CD4-positive, alpha-beta T cell (primary cell): Measurements from ENCODE around the gene EIF2D. TPM values are rescaled to one million over a fixed set of nuclear protein-coding genes. Genes with fewer than 3 reads are reported as not detected.

ENCODE experiments used
- ATAC-seq: fragments of 200-7000 bp; cut with Tn5 transposase; one replicate; pipeline ENCODE4 v1.10.0; 2022; ENCODE audit warnings: mild to moderate bottlenecking; ENCODE audit not compliant: poor library complexity
- CTCF ChIA-PET: fragments of 350-600 bp; sonication (Branson Sonifier 250); formaldehyde crosslinking; loops from one replicate; lab custom pipeline; 2021; ENCODE audit warnings: antibody characterized with exemption, inconsistent platforms; lab: Charles Lee
- POLR2A ChIA-PET: fragments of 350-600 bp; sonication (Branson Sonifier 250); formaldehyde crosslinking; loops from one replicate; lab custom pipeline; 2021; ENCODE audit warnings: antibody characterized with exemption, inconsistent platforms; lab: Charles Lee
- DNase-seq, 14 experiments: peaks; one replicate each; pipeline ENCODE4 v3.0.0-alpha.2; 2013 to 2020; ENCODE audit warnings: mixed read lengths in 2 of 14
- H3K27ac ChIP-seq, 2 donors: one replicate each; pipeline versions ENCODE4 v1.5.1 to v1.7.0; 2013; ENCODE audit warnings: low read length in 2 of 2, low read depth in 1 of 2, mild to moderate bottlenecking in 1 of 2
- H3K27me3 ChIP-seq, 2 experiments: 1 replicate in 1 of 2; 2 replicates in 1 of 2; pipeline versions ENCODE4 v1.6.1 to v1.7.0; 2013; ENCODE audit warnings: low read length in 2 of 2, control low read depth in 1 of 2, mild to moderate bottlenecking in 1 of 2, moderate library complexity in 1 of 2; ENCODE audit not compliant: insufficient read depth in 2 of 2, control insufficient read depth in 1 of 2
- H3K36me3 ChIP-seq: one replicate; pipeline ENCODE4 v1.6.1; 2013; ENCODE audit warnings: low read length, control low read depth; ENCODE audit not compliant: insufficient read depth
- H3K4me1 ChIP-seq: one replicate; pipeline ENCODE4 v1.6.1; 2013; ENCODE audit warnings: low read length, control low read depth; ENCODE audit not compliant: insufficient read depth
- H3K4me3 ChIP-seq: one replicate; pipeline ENCODE4 v1.5.1; 2013; ENCODE audit warnings: mild to moderate bottlenecking, low read length, moderate library complexity
- H3K9me3 ChIP-seq, 2 experiments: 1 replicate in 1 of 2; 2 replicates in 1 of 2; pipeline versions ENCODE4 v1.6.1 to v1.7.0; 2013; ENCODE audit warnings: low read length in 2 of 2, mild to moderate bottlenecking in 2 of 2, control low read depth in 1 of 2, moderate library complexity in 1 of 2; ENCODE audit not compliant: control insufficient read depth in 1 of 2, insufficient read depth in 1 of 2
- H3K27ac Mint-ChIP-seq: one replicate; pipeline ENCODE4 v1.8.0; 2020; ENCODE audit warnings: mixed read lengths
- H3K27me3 Mint-ChIP-seq: one replicate; pipeline ENCODE4 v1.8.0; 2021; ENCODE audit warnings: mixed read lengths
- H3K36me3 Mint-ChIP-seq: one replicate; pipeline ENCODE4 v1.8.0; 2021; ENCODE audit warnings: low read depth, mixed read lengths
- H3K4me1 Mint-ChIP-seq: one replicate; pipeline ENCODE4 v1.8.0; 2021; ENCODE audit warnings: low read depth, mixed read lengths
- H3K4me3 Mint-ChIP-seq: one replicate; pipeline ENCODE4 v1.8.0; 2020; ENCODE audit warnings: mild to moderate bottlenecking, mixed read lengths
- H3K9me3 Mint-ChIP-seq: one replicate; pipeline ENCODE4 v1.8.0; 2020; ENCODE audit warnings: mixed read lengths
- CTCF ChIP-seq: fragments of 200-600 bp; IDR thresholded peaks from one replicate; pipeline ENCODE4 v1.8.0; 2022; ENCODE audit warnings: antibody characterized with exemption, mild to moderate bottlenecking
- intact Hi-C, 2 experiments: fragments of 100-400 bp; cut with DNase I in 1 of 2; cut with micrococcal nuclease in 1 of 2; formaldehyde crosslinking; loops; one replicate each; pipeline versions ENCODE4 v1.15.1 to v1.9.0; 2023 to 2025; cut with DNase I, micrococcal nuclease
- total RNA-seq, 174 experiments: library from RNA in 2 of 174; stranded (reverse) in 2 of 174; gene quantifications; one replicate each; pipeline ENCODE4 v1.2.3 and lab custom pipeline; 2021 to 2026

The EIF2D gene
- total RNA-seq, 2 experiments from 2014 or later, result 48.9 to 51.6 TPM

- no peak for TF ChIP-seq CTCF
- ChIA-PET POLR2A (interaction anchor here (0.6 kb wide), 1 partner anchor 10 kb away, joined by 3 read pairs; no protein-coding TSS in a partner anchor), CTCF (interaction anchor here (1.2 to 1.5 kb wide), 4 partner anchors 21 to 296 kb away, joined by 3 to 4 read pairs (median 3); no protein-coding TSS in a partner anchor)
- intact Hi-C loops, result loop anchor here in 1 of 2 experiments (2.0 kb wide), 1 partner anchor 45 kb away; no protein-coding TSS in a partner anchor
- Histone ChIP-seq H3K4me3 (no peak overlapping the region), H3K36me3 (no peaks in the 10 kb centered on the region), H3K9me3 (no peaks in the 10 kb centered on the region), H3K27ac (no peak overlapping the region), H3K4me1 (peaks cover 20% of the 10 kb centered on the region), H3K27me3 (peaks cover 0 to 14% of the 10 kb centered on the region in 2 experiments)
- Mint-ChIP-seq H3K36me3 (no peaks in the 10 kb centered on the region), H3K27ac (no peak overlapping the region), H3K4me3 (peak overlapping the region; percentile 14), H3K4me1 (peaks cover 18% of the 10 kb centered on the region), H3K9me3 (no peaks in the 10 kb centered on the region), H3K27me3 (no peaks in the 10 kb centered on the region)
- ATAC-seq (no peak), DNase-seq (no peak)
These were observed 25.3 kb upstream of the EIF2D start for GRCh38 chr1:206637605-206638004.

GRCh38 chr1:206636671-206637070, 24.4 kb upstream of the EIF2D start:
- no peaks in the 10 kb centered on the region for H3K36me3 ChIP-seq
- intact Hi-C loops, result loop anchor here in 1 of 2 experiments (2.0 kb wide), 1 partner anchor 46 kb away; no protein-coding TSS in a partner anchor
- Mint-ChIP-seq H3K4me3 (peak overlapping the region; percentile 40), H3K4me1 (peaks cover 18% of the 10 kb centered on the region), H3K27me3 (no peaks in the 10 kb centered on the region), H3K36me3 (no peaks in the 10 kb centered on the region), H3K9me3 (no peaks in the 10 kb centered on the region), H3K27ac (peak overlapping the region; percentile 28)
- CTCF ChIA-PET, result interaction anchor here (1.2 to 4.4 kb wide), 3 partner anchors 24 to 167 kb away, joined by 3 to 42 read pairs (median 25); partner anchors contain the start of gene EIF2D
- H3K9me3 ChIP-seq, result no peaks in the 10 kb centered on the region
- no peak for TF ChIP-seq CTCF
- H3K27me3 ChIP-seq, result peaks cover 0 to 14% of the 10 kb centered on the region in 2 experiments
- no peak overlapping the region for H3K4me3 ChIP-seq
- DNase-seq (no peak), ATAC-seq (no peak)
- peaks cover 20% of the 10 kb centered on the region for H3K4me1 ChIP-seq
- POLR2A ChIA-PET, result interaction anchor here (0.6 to 1.4 kb wide), 3 partner anchors 11 to 27 kb away, joined by 3 to 5 read pairs (median 3); partner anchors contain the start of gene EIF2D
- H3K27ac ChIP-seq, result no peak overlapping the region

- Histone ChIP-seq H3K4me3 (peak overlapping the region; percentile 64), H3K27ac (no peak overlapping the region), H3K36me3 (no peaks in the 10 kb centered on the region), H3K9me3 (no peaks in the 10 kb centered on the region), H3K27me3 (peaks cover 0 to 14% of the 10 kb centered on the region in 2 experiments), H3K4me1 (peaks cover 20% of the 10 kb centered on the region)
- Mint-ChIP-seq H3K4me3 (peak overlapping the region; percentile 83), H3K27ac (no peak overlapping the region), H3K9me3 (no peaks in the 10 kb centered on the region), H3K4me1 (peaks cover 18% of the 10 kb centered on the region), H3K27me3 (no peaks in the 10 kb centered on the region), H3K36me3 (no peaks in the 10 kb centered on the region)
- ChIA-PET CTCF (interaction anchor here (0.9 to 4.4 kb wide), 7 partner anchors 18 to 346 kb away, joined by 3 to 42 read pairs (median 15); partner anchors contain the start of genes EIF2D and IKBKE), POLR2A (interaction anchor here (0.7 to 2.0 kb wide), 7 partner anchors 15 to 270 kb away, joined by 3 to 15 read pairs (median 3); partner anchors contain the start of genes EIF2D and IKBKE)
- no peak for TF ChIP-seq CTCF
- intact Hi-C loops, result loop anchor here (2.0 kb wide), 3 partner anchors 23 to 275 kb away; partner anchors contain the start of gene EIF2D (in 1 of the 2)
- DNase-seq (peak in 3 of 14 experiments; percentile 4 to 35 (median 8)), ATAC-seq (no peak)
These were observed 23.7 kb upstream of the EIF2D start for GRCh38 chr1:206635978-206636345.
